ENCODE results near the gene RPL10A.

Gene RPL10A

DNA sequence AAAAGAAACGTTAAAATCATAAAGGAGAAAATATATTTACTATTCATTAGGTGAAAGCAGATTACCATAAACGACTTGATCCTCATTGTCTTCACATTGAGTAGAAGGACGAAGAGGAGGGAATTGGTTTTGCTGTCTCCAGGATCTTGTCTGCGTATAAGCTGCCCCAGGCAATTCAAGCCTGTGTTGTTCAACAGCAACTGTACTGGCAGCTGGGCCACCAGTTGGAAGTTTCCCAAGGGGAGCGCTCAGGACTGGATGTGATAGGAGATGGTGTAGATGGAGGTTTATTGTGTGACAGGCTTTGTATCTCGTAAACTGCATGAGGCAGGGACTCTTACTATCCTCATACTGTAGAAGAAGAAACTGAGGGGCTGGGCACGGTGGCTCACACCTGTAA is 20.0 kb upstream of the RPL10A start:
- no peak for DNase-seq (ENCODE audit: low read depth in 2 of 2)

DNA sequence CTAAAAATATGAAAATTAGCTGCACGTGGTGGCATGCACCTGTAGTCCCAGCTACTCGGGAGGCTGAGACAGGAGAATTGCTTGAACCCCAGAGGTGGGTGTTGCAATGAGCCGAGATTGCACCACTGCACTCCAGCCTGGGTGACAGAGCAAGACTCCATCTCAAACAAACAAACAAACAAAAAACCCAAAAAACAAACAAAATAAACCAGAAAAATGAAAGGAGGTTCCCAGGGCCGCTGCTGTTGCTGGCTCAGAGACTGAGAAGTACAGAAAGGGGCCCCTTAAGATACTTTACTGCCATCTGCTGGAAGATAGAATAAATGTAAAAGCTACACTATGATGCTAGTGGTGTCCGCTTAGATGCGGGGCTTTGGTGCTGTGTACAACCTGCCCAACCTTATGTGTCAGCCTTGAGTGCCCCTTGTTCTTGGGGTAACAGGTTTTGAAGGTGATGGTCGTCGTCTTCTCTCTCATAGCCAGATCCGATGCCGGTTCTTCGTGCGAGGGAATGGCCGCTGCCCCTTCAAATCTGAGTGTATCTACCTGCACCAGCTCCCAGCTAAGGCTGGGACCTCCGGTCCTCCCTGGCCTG is 18.8 kb upstream of the RPL10A start:
- no peak for DNase-seq (ENCODE audit: low read depth in 2 of 2)

DNA sequence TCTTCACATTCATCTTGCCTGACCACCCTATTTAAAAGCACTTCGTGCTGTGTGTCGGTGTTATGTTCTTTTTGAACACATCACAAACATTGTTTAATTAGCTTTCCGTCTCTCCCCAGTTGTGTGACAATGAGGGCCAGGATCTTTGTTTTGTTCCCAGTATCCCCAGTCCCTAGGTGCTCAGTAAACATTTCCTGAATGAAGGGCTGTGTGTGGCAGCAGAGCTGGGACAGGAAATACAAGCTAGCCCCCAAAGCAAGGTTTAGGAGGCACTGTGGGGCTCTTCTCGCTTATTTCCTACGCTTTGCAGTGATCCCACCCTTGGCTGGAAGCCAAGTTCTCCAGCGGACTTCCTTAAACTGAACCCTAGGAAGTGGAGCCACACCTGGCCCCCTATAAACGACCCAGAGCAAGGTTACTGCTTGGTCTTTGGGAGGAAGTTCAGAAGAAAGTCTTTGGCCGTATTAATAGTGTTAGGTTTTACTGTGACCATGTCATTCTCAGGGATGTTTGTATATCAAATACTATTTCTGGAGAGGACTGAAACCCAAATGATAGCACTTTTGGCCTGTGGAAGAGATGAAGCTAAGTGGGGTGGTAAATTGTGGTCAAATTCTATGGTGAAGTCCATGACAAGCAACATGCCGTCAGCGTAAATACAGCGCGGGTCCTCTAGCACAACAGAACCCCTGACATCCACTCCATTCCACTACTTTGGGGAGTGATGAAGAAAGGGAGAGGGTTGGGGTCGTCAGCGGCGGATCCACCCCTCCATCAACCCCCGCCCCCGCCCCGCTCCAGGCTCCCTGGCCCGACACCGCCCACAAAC is 16.6 kb upstream of the RPL10A start:
- no peak for DNase-seq (ENCODE audit: low read depth in 2 of 2)

DNA sequence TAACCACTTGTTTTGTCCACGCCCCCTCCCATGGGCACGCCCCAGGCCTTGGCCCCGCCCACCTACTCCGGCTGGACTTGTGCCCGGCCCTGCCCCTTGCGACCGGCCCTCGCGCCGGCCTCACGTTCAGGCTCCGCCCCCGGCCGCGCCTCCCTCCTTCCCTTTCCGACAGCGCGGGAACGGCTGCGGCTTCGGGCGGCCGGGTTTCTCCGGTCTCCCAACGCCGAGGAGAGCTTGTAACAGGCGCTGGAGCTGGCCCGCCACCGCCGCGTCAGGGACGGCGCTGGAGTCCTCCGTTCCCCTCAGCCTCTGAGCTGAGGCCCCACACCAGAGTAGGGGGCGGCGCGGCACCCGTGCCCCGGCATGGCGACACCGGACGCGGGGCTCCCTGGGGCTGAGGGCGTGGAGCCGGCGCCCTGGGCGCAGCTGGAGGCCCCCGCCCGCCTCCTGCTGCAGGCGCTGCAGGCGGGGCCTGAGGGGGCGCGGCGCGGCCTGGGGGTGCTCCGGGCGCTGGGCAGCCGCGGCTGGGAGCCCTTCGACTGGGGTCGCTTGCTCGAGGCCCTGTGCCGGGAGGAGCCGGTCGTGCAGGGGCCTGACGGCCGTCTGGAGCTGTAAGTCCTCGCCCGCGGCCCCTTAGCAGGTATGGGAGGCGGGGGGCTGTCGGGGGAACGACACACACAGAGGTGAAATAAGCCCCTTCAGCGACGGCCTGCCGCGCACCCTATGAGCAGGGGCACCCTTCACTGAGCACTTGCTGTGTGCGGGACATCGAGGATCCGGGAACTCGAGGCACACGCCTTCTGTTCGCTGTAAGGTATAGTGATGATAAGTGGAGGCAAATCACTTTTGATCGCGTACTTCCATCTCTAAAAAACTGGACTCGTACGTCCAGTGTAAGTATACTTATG is 15.8 kb upstream of the RPL10A start, which contains the start of gene FANCE:
FANCE (plus strand) TSS at position 156 of the 908 bp plus-strand sequence; CDS start at position 364, 208 bp downstream.
- peak; percentile 78 to 80 for DNase-seq (ENCODE audit: low read depth in 2 of 2)

DNA sequence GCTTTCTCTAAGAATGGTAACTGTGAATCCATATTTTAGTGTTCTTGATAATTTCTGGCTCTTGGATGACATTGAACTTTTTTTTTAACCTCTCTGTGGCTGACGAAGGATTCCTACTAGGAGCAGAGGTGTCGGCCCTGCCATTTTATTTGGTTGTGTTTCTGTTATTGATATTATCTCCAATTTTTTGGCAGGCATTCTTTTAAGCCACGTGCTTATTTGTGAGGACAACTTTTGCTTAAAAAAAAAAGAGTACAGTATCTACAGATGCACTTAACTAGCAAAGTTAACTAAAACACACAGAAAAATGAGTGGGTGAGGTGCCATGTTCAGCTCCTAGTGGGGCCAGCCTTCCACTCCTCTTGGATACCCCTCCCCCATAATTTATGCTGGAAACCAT is 15.0 kb upstream of the RPL10A start:
- no peak for DNase-seq (ENCODE audit: low read depth in 2 of 2)

DNA sequence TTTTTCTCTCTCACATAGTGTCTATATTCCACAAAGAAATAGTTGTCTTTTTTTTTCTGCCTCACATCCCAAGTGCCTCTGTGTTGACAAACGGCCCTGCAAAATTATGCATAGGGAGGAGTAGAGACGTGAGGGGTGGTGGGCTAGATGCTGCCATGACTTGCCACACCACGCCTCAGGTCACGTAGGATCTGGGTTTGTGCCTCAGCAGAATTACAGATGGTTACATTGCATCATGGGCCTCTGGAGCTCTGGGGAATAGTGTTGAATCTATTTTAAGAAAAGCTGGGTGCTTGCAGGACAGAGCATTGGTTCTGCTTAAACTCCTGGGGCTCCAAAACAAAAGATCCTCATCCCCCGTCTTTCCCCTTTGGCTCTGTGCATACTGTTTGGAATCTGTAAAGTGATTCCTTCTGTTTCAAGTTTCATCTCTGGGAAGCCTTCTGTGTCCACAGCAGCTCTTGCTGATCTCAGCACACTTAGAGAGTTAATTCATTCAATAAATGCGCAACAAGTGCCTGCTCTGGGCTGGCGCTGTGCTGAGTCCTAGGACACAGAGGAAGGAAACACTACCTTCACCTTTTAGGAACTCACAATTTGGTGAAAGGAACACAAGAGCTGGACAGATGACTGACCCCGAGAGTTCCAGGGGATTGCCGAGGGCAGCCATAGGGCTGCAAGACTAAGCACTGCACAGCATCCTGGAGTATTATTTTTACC is 13.7 kb upstream of the RPL10A start:
- no peak for DNase-seq (ENCODE audit: low read depth in 2 of 2)

DNA sequence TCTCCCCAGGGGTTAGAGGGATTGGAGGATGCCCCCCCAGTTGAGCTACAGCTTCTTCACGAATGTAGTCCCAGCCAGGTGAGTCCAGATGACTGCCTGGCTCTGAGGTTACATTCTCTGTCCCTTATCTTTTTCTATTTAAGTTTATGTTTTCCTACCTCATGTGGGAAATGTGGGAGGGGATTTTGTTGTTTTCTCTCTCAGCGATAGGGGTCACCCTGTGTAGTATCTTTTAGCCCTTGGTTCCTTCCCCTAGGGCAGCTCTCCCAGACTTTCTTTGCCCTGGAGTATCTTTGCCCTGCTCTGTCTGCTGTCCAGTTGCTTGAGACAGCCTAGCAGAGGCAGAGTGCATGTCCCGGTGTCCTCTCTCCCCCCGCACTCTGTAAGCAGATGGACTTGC is 10.3 kb upstream of the RPL10A start:
- no peak for DNase-seq (ENCODE audit: low read depth in 2 of 2)

DNA sequence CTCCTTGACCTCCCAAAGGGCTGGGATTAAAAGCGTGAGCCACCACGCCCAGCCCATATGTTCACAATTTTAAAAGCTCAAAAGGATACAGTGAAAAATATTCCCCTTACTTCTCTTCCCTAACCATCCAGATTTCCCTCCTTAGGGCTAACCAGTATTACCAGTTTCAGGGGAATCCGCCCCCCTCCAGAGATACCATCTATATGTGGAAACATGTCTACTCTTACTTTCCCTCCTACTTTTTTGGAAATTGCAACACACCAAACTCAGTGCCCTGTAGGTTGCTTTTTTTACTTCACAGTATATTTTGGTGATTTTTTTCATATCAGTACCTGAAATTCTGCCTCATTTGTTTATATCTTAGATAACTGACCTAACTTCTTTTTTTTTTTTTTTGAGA is 6.9 kb upstream of the RPL10A start:
- DNase-seq (ENCODE audit: low read depth in 2 of 2) = no peak

DNA sequence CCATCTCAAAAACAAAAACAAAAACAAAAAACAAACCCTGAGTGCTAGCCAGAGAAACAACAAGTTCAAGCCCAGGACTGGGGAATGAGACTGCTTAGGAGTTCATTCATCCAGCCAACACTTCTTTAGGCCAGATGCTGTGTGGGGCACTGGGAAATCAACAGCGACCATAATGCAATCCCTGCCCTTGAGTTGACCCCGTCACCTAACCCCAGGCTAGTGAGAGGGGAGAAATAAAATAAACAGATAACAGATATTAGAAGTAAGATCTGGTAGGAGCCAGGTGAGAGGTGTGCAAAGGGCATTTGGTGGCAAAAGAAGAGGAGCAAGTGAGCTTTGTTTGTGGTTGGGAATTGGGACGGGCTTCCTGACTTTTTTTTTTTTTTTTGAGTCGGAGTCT is 4.9 kb upstream of the RPL10A start:
- no peak for DNase-seq (ENCODE audit: low read depth in 2 of 2)

DNA sequence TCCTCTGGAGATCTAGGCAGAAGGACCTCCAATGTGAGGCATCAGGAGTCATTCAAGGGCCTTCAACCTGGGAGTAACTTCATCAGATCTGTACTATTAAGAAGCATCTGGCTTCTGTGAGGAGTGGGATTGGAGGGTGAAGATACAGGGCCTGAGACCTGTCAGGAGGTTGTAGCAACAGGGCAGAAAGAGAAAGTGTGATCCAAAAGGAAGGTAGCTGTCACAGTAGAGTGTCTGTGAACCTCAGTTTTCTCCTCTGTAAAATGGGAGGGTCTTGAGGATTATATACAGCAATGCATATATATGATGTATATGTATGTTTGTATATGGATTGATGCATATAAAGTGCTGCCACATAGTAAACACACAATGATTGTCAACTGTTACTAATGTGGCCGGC is 2.6 kb upstream of the RPL10A start:
- no peak for DNase-seq (ENCODE audit: low read depth in 2 of 2)

DNA sequence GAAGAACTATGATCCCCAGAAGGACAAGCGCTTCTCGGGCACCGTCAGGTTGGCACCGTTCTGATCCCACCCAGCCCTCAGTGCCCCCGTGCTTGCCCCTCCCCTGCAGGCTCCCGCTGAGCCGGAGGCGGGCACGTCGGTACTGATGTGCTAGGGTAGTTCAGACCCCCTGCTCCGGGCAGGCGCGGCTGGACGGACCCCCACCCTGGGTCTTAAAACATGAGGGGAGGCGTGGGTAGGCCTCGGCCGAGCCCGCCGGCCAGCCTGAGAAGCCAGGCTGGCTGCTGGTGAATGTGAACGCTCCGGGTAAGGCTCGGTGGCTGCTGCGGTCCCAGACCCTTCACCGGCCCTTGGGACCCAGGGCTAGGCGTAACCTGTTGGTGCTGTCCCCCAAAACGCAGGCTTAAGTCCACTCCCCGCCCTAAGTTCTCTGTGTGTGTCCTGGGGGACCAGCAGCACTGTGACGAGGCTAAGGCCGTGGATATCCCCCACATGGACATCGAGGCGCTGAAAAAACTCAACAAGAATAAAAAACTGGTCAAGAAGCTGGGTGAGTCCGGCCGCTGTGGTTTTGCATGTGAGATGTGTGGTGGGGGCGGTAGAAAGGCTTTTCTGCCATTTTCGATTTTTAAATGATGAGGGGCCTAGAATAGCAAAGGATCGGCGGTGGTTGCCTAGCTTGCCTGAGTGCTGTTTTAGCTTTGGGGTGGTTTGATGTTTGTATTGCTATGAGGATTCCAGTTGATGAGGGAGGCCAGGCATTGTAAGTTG is 964 bp downstream of the RPL10A start:
- peak in 1 of 2 donors; percentile 23 for DNase-seq (ENCODE audit: low read depth in 2 of 2)

DNA sequence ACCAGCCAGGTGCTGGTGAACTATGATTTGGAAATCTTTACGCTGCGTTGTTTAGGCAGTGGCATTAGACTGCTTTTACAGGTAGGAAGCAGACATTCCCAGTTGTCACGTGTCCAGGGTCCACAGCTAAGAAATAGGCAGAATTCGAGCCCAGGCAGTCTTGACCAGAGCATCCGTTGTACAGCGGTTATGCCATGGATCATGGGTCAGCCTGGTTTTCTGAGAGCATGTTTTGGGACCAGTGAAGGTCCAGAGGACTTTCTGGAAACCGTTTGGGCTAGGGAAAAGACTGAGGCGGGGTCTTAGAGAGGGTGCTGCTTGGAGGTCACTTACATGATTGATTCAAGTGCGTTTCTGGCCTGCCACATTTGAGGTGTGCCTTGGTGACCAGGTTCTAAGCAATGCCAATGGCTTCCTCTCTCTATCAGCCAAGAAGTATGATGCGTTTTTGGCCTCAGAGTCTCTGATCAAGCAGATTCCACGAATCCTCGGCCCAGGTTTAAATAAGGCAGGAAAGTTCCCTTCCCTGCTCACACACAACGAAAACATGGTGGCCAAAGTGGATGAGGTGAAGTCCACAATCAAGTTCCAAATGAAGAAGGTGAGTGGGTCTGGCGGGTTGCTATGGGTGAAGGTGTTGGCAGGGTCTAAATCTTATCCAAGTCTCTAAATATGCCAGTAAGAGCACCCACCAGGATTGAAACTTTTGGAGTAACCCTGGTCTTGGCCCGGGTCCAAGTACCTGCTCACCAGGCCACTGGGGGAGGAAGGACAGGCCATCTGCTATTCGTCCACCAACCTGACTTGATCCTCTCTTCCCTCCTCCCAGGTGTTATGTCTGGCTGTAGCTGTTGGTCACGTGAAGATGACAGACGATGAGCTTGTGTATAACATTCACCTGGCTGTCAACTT is 1.8 kb downstream of the RPL10A start:
- DNase-seq (ENCODE audit: low read depth in 2 of 2) = no peak

DNA sequence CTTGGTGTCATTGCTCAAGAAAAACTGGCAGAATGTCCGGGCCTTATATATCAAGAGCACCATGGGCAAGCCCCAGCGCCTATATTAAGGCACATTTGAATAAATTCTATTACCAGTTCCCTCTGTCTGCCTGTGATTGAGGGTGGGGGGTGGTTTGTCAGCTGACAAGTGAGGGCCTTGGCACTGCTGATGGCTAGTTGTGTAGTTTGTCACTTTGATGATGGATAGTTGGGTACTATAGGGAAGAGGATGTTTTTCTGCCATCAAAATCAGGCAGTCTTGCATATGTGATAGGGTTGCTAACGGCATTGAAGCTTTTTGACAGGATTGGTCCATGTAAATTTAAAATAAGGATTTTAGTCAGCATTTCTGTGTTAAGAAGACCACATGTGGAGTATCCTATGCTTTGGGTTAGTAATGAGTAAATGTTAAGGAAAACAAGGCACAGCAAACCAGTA is 2.5 kb downstream of the RPL10A start:
- no peak for DNase-seq (ENCODE audit: low read depth in 2 of 2)

DNA sequence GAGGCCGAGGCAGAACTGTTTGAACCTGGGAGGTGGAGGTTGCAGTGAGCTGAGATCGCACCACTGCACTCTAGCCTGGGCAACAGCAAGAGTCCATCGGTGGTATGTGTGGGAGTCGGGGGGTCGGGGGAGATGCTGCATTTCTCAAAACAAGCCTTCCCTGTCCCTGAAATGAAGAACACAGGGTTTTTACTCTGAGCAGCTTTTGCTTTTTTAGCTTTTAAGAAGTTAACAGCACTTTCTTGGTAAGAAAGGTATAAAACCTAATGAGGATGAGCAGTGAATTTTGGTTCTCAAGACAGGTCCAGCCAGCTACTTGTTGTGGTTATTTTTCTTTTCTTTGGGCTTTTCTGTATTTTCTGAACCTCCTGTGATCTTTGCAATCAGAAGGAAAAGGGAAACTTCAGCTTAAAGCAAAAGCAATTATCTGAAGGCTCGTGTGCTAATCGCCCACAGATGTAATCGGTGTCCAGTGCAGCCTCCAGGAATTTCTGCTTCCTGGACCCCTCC is 3.7 kb downstream of the RPL10A start:
- no peak for DNase-seq (ENCODE audit: low read depth in 2 of 2)

DNA sequence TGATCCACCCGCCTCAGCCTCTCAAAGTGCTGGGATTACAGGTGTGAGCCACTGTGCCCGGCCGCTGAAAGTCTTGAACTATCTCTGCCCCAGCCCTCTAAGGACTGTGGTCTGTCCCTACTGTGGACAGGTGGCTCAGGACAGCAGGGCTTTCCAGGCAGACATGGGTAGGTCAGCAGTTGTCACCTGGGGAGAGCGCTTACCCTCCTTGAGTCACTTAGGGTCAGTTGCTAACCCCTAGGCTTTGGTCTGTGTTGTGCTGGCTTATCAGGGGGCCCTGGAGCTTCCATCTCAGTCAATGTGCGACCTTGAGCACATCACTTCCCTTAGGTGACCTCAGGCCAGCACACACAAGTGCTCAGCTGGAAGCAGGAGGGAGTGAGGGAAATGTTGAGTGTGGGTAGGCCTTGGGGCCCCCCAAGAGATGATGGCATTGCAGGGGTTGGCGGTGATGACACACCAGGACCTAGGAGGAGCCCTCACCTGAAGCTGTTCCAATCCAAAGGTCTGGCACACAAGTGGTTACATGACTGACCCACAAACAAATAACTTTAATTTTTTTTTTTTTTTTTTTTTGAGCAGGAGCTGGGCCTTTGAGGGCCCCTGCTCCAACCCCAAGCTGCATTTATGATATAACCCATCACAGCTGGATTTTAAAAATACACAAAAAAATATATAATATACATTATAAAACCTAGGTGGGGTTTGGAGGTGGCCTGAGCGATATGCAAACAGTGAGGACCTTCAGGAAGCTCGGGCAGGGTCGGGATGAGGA is 5.1 kb downstream of the RPL10A start:
- no peak for DNase-seq (ENCODE audit: low read depth in 2 of 2)

DNA sequence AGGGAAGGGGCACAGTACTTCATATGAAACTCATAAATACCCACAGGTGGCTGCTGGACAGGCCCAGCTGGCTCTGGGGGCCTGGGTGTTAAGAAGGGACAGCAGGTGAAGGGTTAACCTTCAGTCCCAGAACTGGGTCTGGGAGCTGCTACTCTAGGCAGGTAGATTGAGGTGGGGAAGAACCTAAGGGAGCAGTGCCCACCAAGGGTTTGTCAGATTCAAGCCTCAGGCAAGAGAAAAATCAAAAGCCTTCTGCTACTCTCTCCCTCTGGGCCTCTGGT is 5.6 kb downstream of the RPL10A start:
- no peak for DNase-seq (ENCODE audit: low read depth in 2 of 2)

DNA sequence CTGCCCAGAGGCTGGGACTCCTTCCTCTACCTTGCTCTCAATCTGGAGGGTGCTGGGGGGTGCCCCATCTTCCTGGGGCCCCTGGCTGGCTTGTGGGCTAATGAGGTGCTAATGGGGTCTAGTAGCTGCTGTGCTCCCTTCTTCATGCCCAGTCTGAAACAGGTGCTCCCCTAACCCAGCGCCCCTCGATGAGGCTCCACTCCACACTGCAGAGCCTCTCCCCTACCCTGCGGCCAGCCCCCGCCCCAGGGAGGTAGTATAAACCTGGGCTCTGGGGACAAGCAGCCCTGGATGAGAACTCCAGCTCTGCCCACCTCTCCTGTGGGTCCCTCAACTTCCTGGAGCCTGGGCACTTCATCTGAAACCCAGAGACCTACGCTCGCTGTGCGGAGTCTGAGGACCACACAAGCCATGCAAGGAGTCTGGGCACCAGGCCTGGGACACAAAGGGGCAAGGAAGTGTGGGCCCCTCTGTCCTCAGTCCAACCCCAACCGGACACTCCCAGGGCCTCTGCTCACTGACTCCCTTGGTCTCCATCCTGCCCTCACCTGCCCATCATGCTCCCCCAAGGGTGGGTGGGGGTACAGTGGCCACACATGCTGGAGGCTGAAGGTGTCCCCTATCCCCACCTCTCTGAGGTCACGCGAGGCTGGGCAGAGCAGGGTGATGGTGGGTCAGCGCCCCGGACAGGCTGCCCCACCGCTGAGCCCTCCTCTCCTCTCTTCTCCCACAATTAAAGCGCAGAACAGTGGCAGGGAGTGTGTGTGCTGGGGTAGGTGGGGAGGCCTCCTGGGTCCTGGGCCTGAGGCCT is 6.1 kb downstream of the RPL10A start:
- no peak for DNase-seq (ENCODE audit: low read depth in 2 of 2)

DNA sequence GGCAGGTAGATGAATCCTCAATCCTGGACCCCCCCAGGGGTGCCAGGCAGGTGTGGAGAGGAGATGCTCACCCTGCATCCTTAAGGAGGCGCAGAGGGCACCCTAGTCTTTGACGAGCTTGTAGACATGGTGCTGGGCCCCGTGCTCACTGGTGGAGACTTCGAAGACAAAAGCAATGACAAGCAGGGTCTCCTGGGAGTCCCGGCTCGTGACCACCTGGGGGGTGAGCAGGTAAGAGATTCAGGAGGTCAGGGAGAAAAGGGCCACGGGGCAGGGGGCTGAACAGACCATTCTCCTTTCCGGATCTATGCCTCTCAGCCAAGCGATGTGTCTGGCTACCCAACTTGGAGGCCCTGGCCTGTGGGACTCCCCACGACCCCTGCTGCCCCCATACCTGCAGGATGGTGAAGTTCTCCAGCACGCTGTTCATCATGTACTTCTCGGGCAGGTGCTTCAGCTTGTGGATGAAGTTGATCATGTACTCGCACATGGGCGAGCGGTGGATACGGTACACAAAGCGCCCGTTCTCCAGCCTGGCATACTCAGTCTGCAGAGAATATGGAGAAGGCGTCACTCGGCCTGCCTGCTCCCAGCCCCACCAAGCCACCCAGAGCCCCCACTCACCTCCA is 6.9 kb downstream of the RPL10A start:
- no peak for DNase-seq (ENCODE audit: low read depth in 2 of 2)
